HG03378 (cell line): ENCODE measurements around the gene ALDH5A1.

Experiments used
- ATAC-seq: cut with Tn5 transposase; IDR thresholded peaks from one replicate; pipeline ENCODE4 v1.9.1; 2021; ENCODE audit warnings: mild to moderate bottlenecking, moderate library complexity; ENCODE audit not compliant: unreplicated experiment

The ALDH5A1 gene

GRCh38 chr6:24522228-24523176 is 27.7 kb downstream of the ALDH5A1 start:
- peak; percentile 56 for ATAC-seq

GRCh38 chr6:24524329-24524728 is 29.6 kb downstream of the ALDH5A1 start:
- no peak for ATAC-seq

- peak; percentile 29 for ATAC-seq
These were observed 30.0 kb downstream of the ALDH5A1 start for GRCh38 chr6:24524805-24525204.

- ATAC-seq: no peak
These were observed 35.2 kb downstream of the ALDH5A1 start for GRCh38 chr6:24529985-24530384.

- ATAC-seq: no peak
These were observed 39.6 kb downstream of the ALDH5A1 start for GRCh38 chr6:24534329-24534728.

DNA sequence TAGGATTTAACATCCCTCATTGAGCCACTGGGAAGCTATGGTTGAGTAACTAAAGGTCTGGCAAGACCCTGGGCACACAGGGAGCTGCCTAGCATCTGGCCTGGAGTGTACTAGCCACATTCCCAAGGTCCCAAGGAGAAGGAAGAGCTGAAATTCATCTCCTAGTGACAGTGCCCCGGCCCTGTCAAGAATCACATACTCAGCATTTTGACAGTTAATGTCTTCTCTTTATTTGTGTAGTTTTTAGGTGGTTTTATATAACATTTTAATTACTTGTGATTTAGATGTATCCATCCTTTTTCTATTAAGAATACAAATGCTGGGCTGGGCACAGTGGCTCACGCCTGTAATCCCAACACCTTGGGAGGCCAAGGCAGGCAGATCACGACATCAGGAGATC is 40.4 kb downstream of the ALDH5A1 start:
- ATAC-seq: no peak

- ATAC-seq: no peak
These were observed 41.7 kb downstream of the ALDH5A1 start for GRCh38 chr6:24536466-24536865.

DNA sequence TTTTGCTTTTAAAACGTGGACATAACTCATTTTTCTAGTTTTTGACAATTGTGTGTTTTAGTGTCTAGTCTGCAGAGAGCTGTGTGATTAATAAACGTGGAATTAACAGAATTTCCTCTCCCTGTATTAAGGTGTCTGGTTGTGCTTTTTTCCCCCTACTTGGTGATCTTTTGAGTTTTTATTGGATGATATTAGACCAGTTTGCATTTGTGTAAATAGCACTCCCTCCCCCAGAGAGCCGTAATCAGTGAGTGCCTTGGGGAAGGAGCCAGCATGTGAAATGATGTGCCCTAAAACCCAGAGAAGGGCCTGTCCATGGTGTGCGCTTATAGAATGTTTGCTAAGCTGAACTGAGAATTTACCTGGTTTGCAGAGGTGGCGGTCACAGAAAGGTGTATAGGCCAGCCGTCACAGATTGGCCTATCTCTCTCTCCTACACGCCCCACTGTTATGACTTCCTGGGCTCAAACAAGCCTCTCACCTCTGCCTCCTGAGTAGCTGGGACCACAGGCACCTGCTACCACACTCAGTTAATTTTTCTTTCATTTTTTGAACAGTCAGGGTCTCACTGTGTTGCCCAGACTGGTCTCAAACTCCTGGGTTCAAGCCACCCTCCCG is 42.4 kb downstream of the ALDH5A1 start:
- ATAC-seq: no peak

DNA sequence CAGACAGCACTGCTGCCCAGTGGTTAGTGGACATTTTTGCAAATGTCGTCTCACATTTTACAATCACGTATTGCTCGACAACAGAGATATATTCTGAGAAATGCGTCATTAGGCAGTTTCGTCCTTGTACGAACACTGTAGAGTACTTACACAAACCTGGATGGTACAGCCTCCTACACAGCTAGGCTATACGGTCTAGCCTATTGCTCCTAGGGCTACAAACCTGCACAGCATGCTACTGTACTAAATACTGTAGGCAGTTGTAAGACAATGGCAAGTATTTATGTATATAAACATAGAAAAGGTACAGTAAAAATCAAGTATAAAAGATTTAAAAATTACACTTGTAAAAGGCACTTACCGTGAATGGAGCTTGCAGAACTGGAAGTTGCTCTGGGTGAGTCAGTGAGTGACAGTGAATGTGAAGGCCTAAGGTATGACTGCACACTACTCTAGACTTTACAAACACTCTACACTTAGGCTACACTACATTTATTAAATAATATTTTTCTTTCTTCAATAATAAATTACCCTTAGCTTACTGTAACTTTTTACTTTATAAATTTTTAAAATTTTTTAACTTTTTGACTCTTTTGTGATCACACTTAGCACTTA is 43.1 kb downstream of the ALDH5A1 start:
- no peak for ATAC-seq

GRCh38 chr6:24539416-24539815 is 44.6 kb downstream of the ALDH5A1 start:
- no peak for ATAC-seq

GRCh38 chr6:24540197-24540596 is 45.4 kb downstream of the ALDH5A1 start:
- no peak for ATAC-seq

GRCh38 chr6:24543683-24544082 is 48.9 kb downstream of the ALDH5A1 start:
- no peak for ATAC-seq

GRCh38 chr6:24545183-24545582 is 50.4 kb downstream of the ALDH5A1 start:
- ATAC-seq: no peak

GRCh38 chr6:24545691-24546090 is 50.9 kb downstream of the ALDH5A1 start:
- ATAC-seq: no peak

DNA sequence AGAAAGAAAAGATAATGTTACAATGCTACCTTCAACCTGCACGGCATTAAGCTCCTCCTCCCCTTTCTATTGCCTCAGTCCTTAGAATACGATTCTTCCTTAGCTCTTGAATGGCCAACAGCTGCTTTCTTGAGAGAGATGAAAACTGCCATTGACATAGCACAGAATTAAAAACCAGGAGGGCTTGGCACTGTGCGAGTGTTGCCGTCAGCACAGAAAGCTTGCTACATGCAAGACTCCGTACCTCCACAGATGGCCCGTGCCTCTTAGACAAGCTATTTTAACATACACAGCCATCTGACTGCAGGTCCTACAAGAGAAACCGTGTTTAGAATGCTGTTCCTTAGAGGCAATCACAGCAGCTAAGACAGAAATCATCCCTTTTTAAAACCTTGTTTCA is 51.7 kb downstream of the ALDH5A1 start:
- ATAC-seq: no peak

- ATAC-seq: no peak
These were observed 52.5 kb downstream of the ALDH5A1 start for GRCh38 chr6:24547243-24547642.

DNA sequence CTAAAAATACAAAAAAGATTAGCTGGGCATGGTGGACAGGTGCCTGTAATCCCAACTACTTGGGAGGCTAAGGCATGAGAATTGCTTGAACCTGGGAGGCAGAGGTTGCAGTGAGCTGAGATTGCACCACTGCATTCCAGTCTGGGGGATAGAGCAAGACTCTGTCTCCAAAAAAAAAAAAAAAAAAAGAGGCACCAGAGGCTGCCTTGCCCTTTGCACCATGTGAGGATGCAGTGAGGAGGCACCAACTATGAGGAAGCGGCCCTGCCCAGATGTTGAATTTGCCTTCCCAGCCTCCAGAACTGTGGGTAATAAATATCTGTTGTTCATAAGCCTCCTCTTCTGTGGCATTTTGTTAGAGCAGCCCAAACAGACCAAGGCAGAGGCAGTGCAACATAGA is 54.4 kb downstream of the ALDH5A1 start:
- ATAC-seq: no peak

DNA sequence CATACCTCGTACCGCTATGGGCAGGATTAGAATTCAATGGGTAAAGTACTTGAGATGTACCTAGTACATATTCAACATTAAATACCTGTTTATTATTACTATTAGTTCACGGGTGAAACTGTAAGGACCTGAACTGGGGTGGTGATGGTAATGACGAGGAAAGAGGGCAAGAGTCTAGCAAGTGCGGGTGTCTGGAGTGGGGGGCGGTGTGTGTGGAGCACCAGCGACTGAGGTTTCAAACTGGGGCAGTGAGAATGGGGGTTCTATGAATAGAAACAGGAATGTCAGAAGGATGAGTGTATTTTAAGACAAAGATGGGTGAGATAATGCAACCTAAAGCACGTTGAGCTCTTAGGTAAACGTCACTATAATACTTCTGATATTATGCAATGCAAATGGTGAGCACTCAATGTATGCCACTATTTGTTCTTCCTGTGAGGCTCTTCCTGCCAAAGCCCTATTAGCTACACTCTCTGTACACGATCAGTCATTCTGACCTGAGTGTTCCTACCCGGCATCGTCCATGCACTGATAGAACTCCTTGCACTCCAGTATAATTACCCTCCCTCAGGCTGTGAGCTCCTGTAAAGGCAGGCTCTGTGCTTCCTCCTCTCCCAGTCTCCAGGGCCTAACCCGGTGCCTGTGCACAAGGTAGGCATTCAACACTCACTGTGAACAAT is 55.0 kb downstream of the ALDH5A1 start:
- ATAC-seq: no peak

DNA sequence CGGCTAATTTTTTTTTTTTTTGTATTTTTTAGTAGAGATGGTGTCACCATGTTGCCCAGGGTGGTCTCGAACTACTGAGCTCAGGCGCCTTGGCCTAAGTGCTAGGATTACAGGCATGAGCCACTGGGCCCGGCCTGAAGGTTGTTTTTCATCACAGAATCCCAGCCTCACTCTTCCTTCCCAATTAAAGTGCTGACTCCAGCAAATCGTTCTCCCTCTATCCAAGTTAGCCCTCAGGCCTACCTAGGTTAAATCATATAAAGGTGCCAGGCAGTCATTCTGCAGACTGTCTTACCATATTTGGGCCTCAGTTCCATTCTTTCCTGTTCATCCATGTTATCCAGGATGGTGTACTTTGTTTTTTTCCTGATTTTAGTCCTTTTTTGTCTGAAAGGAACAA is 56.4 kb downstream of the ALDH5A1 start:
- ATAC-seq: no peak

GRCh38 chr6:24554474-24554873 is 59.7 kb downstream of the ALDH5A1 start:
- no peak for ATAC-seq

- ATAC-seq: no peak
These were observed 63.7 kb downstream of the ALDH5A1 start for GRCh38 chr6:24558516-24558915.
